Breast epithelium (tissue), 4 donors: ENCODE results near the gene DNAJB13. TPM values are rescaled to one million over a fixed set of nuclear protein-coding genes. Genes with fewer than 3 reads are reported as not detected.

ENCODE experiments used
- DNase-seq, 2 donors: peaks; one replicate each; pipeline ENCODE4 v3.0.0-alpha.2; 2019; ENCODE audit warnings: low spot score in 2 of 2
- H3K27ac ChIP-seq, 2 donors: fragments of 200-600 bp; sonication (generic) in 1 of 2; one replicate each; pipeline ENCODE4 v1.5.1; 2016 to 2019; ENCODE audit warnings: mild to moderate bottlenecking in 1 of 2
- H3K27me3 ChIP-seq, 2 donors: fragments of 200-600 bp; sonication (generic) in 1 of 2; one replicate each; pipeline versions ENCODE4 v1.5.1 to v1.6.0; 2017 to 2019; ENCODE audit warnings: control low read depth in 1 of 2, mild to moderate bottlenecking in 1 of 2
- H3K36me3 ChIP-seq: fragments of 200-600 bp; one replicate; pipeline ENCODE4 v1.5.1; 2019
- H3K4me1 ChIP-seq, 2 donors: fragments of 200-600 bp; sonication (generic); one replicate each; pipeline ENCODE4 v1.5.1; 2016 to 2019; ENCODE audit warnings: control low read depth in 1 of 2
- H3K4me3 ChIP-seq, 3 donors: fragments of 200-600 bp; sonication (generic); 1 replicate in 2 of 3; 2 replicates in 1 of 3; pipeline ENCODE4 v1.5.1; 2016 to 2019; ENCODE audit warnings: mild to moderate bottlenecking in 3 of 3, moderate library complexity in 2 of 3
- H3K9me3 ChIP-seq, 2 donors: fragments of 200-600 bp; sonication (generic) in 1 of 2; one replicate each; pipeline ENCODE4 v1.5.1; 2016 to 2019; ENCODE audit warnings: control low read depth in 1 of 2
- CTCF ChIP-seq, 3 donors: fragments of 450-650 bp; IDR thresholded peaks; one replicate each; pipeline ENCODE4 v1.5.1; 2016 to 2017; ENCODE audit warnings: antibody characterized with exemption in 3 of 3, mild to moderate bottlenecking in 3 of 3, moderate library complexity in 3 of 3
- POLR2A ChIP-seq: fragments of 450-650 bp; IDR thresholded peaks from one replicate; pipeline ENCODE4 v1.6.1; 2016; ENCODE audit warnings: antibody characterized with exemption, mild to moderate bottlenecking, moderate library complexity
- POLR2AphosphoS5 ChIP-seq, 3 donors: sonication (generic); formaldehyde crosslinking; IDR thresholded peaks; one replicate each; pipeline ENCODE4 v1.6.1; 2017; ENCODE audit warnings: antibody characterized with exemption in 3 of 3
- intact Hi-C: fragments of 100-400 bp; cut with DNase I; formaldehyde crosslinking; loops from one replicate; pipeline ENCODE4 v1.15.1; 2023; ENCODE audit warnings: low total_unique reads
- total RNA-seq, 3 donors: library from RNA; depleted of rRNA; stranded (reverse); fragments of >200 nt; gene quantifications; one replicate each; pipeline ENCODE4 v1.1.0, GENCODE V29; 2016

Gene DNAJB13
- total RNA-seq, 3 donors from 2014 or later, result not detected

GRCh38 chr11:74002832-74003231 lies 52.0 kb downstream of the DNAJB13 start:
- H3K9me3 ChIP-seq, result no peaks in the 10 kb centered on the region
- H3K36me3 ChIP-seq, result no peaks in the 10 kb centered on the region
- H3K27me3 ChIP-seq, result no peaks in the 10 kb centered on the region
- no peak for TF ChIP-seq POLR2AphosphoS5 (IDR thresholded peaks at IDR 0.05)
- no peak for TF ChIP-seq CTCF (IDR thresholded peaks at IDR 0.05)
- TF ChIP-seq POLR2A, result no peak
- no peak for DNase-seq
- H3K4me3 ChIP-seq, result no peak overlapping the region
- intact Hi-C loops, result no loop called here
- no peaks in the 10 kb centered on the region for H3K4me1 ChIP-seq
- H3K27ac ChIP-seq, result no peak overlapping the region

GRCh38 chr11:74004046-74004695 lies 53.3 kb downstream of the DNAJB13 start:
- intact Hi-C loops, result no loop called here
- Histone ChIP-seq H3K27ac (peak overlapping the region; percentile 7 to 21), H3K9me3 (no peaks in the 10 kb centered on the region), H3K36me3 (no peaks in the 10 kb centered on the region), H3K27me3 (no peaks in the 10 kb centered on the region), H3K4me3 (no peak overlapping the region), H3K4me1 (no peaks in the 10 kb centered on the region)
- DNase-seq, result no peak
- no peak for TF ChIP-seq CTCF (IDR thresholded peaks at IDR 0.05)
- TF ChIP-seq POLR2A, result no peak
- no peak for TF ChIP-seq POLR2AphosphoS5 (IDR thresholded peaks at IDR 0.05)

- no peak for DNase-seq
- Histone ChIP-seq H3K27me3 (no peaks in the 10 kb centered on the region), H3K9me3 (no peaks in the 10 kb centered on the region), H3K27ac (peak overlapping the region; percentile 7 to 21), H3K4me1 (no peaks in the 10 kb centered on the region), H3K4me3 (no peak overlapping the region), H3K36me3 (no peaks in the 10 kb centered on the region)
- intact Hi-C loops, result loop anchor here (5.0 kb wide), 1 partner anchor 193 kb away; no protein-coding TSS in a partner anchor
- TF ChIP-seq POLR2AphosphoS5 (IDR thresholded peaks at IDR 0.05) (no peak), CTCF (IDR thresholded peaks at IDR 0.05) (no peak), POLR2A (no peak)
These were observed 54.2 kb downstream of the DNAJB13 start for GRCh38 chr11:74004759-74005615.

GRCh38 chr11:74005721-74006517 lies 55.1 kb downstream of the DNAJB13 start:
- no peak for DNase-seq
- Histone ChIP-seq H3K27me3 (no peaks in the 10 kb centered on the region), H3K4me3 (no peak overlapping the region), H3K36me3 (no peaks in the 10 kb centered on the region), H3K9me3 (no peaks in the 10 kb centered on the region), H3K27ac (no peak overlapping the region), H3K4me1 (no peaks in the 10 kb centered on the region)
- intact Hi-C loops, result loop anchor here (5.0 kb wide), 1 partner anchor 194 kb away; no protein-coding TSS in a partner anchor
- no peak for TF ChIP-seq POLR2A
- no peak for TF ChIP-seq POLR2AphosphoS5 (IDR thresholded peaks at IDR 0.05)
- TF ChIP-seq CTCF (IDR thresholded peaks at IDR 0.05), result no peak
